ENCODE data around the gene ITGAD.

- TF ChIP-seq CTCF (IDR thresholded peaks at IDR 0.05; ENCODE audit: insufficient read depth, low read length, poor library complexity, severe bottlenecking) = no peak
- TF ChIP-seq EZH2phosphoT487 (conservative IDR thresholded peaks at IDR 0.05; ENCODE audit: low read length) = no peak
These were observed 48.4 kb upstream of the ITGAD start for GRCh38 chr16:31344712-31345111.
